HepG2 (cell line): ENCODE data around the gene ATP8B4. TPM values are rescaled to one million over a fixed set of nuclear protein-coding genes. Genes with fewer than 3 reads are reported as not detected.

Experiments
- ATAC-seq: fragments of 200-7000 bp; cut with Tn5 transposase; 3 replicates; pipeline ENCODE4 v1.9.1; 2020; ENCODE audit warnings: mild to moderate bottlenecking, moderate library complexity
- BruUV-seq: library from RNA; stranded (reverse); fragments of 400-500 nt; replicated peaks from 2 replicates; lab custom pipeline; 2021; lab: Mats Ljungman, UMichigan
- CTCF ChIA-PET: fragments of 300-600 bp; formaldehyde crosslinking; extraction: SDS; loops from one replicate; lab custom pipeline; 2021; ENCODE audit warnings: low total read pairs, inconsistent platforms, low intra/inter-chr PET ratio; lab: Yijun Ruan, JAX
- POLR2A ChIA-PET: fragments of 350-600 bp; sonication (Branson Sonifier 250); formaldehyde crosslinking; loops from one replicate; lab custom pipeline; 2020; ENCODE audit warnings: antibody characterized with exemption, inconsistent platforms; lab: Yijun Ruan, JAX
- DNase-seq: peaks from one replicate; pipeline ENCODE4 v3.0.0-alpha.2; 2015; ENCODE audit warnings: low spot score
- FAIRE-seq: peaks from 3 replicates; lab custom pipeline; 2011; peaks lifted over from hg19 to GRCh38; lab: Jason Lieb, UNC
- H2AFZ ChIP-seq: one replicate; pipeline ENCODE4 v1.6.1; 2011; ENCODE audit warnings: low read length, inconsistent platforms
- H3K27ac ChIP-seq: fragments of 300-600 bp; 3 replicates; pipeline ENCODE4 v1.8.0; 2011; ENCODE audit warnings: mixed run types, mild to moderate bottlenecking, mixed read lengths, low read length, inconsistent platforms; ENCODE audit not compliant: insufficient read depth; ENCODE audit errors: extremely low read length
- H3K27me3 ChIP-seq, 2 experiments: fragments of 200-600 bp in 1 of 2; 2 replicates in 1 of 2; 3 replicates in 1 of 2; pipeline versions ENCODE4 v1.6.0 to v1.8.0; 2011; ENCODE audit warnings: low read length in 2 of 2, mild to moderate bottlenecking in 2 of 2, moderate library complexity in 2 of 2, inconsistent platforms in 1 of 2; ENCODE audit not compliant: insufficient read depth in 2 of 2, control insufficient read depth in 1 of 2
- H3K36me3 ChIP-seq, 2 experiments: fragments of 200-600 bp in 1 of 2; replicated peaks in 1 of 2; 2 replicates in 1 of 2; 3 replicates in 1 of 2; pipeline versions ENCODE4 v1.5.1 to v1.8.0; 2011; ENCODE audit warnings: low read length in 2 of 2, inconsistent platforms in 1 of 2; ENCODE audit not compliant: insufficient read depth in 2 of 2, control insufficient read depth in 1 of 2
- H3K4me1 ChIP-seq: 2 replicates; pipeline ENCODE4 v1.5.1; 2012; ENCODE audit warnings: low read length, inconsistent platforms; ENCODE audit not compliant: insufficient read depth
- H3K4me2 ChIP-seq: 2 replicates; pipeline ENCODE4 v1.6.0; 2011; ENCODE audit warnings: low read depth, low read length, inconsistent platforms
- H3K4me3 ChIP-seq, 3 experiments: fragments of 200-600 bp in 1 of 3; sonication (generic), shearing (Covaris generic) in 1 of 3; replicated peaks in 1 of 3; 2 replicates each; pipeline ENCODE4 v1.5.1; 2011 to 2016; ENCODE audit warnings: low read length in 3 of 3, inconsistent platforms in 2 of 3, low read depth in 2 of 3, mild to moderate bottlenecking in 2 of 3, control low read depth in 1 of 3, mixed read lengths in 1 of 3; ENCODE audit not compliant: insufficient read depth in 1 of 3
- H3K79me2 ChIP-seq: one replicate; pipeline ENCODE4 v1.6.1; 2011; ENCODE audit warnings: low read length, inconsistent platforms; ENCODE audit not compliant: insufficient read depth
- H3K9ac ChIP-seq: 2 replicates; pipeline ENCODE4 v1.6.0; 2011; ENCODE audit warnings: mild to moderate bottlenecking, low read depth, low read length, inconsistent platforms; ENCODE audit not compliant: insufficient read depth
- H3K9me3 ChIP-seq: 2 replicates; pipeline ENCODE4 v1.5.1; 2012; ENCODE audit warnings: mild to moderate bottlenecking, low read length
- H4K20me1 ChIP-seq: 2 replicates; pipeline ENCODE4 v1.6.0; 2011; ENCODE audit warnings: inconsistent platforms, mild to moderate bottlenecking, low read length, moderate library complexity; ENCODE audit not compliant: insufficient read depth
- ARID3A ChIP-seq: IDR thresholded peaks from 2 replicates; pipeline ENCODE4 v1.6.1; 2012; ENCODE audit warnings: low read depth, low read length, improper control_type of control experiment
- CREB3 ChIP-seq: sonication (generic); formaldehyde crosslinking; IDR thresholded peaks from 2 replicates; pipeline ENCODE4 v1.5.0; 2020; ENCODE audit warnings: missing genetic modification reagents
- GATAD1 ChIP-seq: IDR thresholded peaks from 2 replicates; pipeline ENCODE4 v1.6.1; 2016; ENCODE audit warnings: missing genetic modification reagents, missing compliant biosample characterization
- HNF1A ChIP-seq, 2 experiments: sonication (generic) in 1 of 2; formaldehyde crosslinking in 1 of 2; IDR thresholded peaks; 2 replicates each; pipeline versions ENCODE4 v1.4.0 to v1.6.1; 2016 to 2020; ENCODE audit warnings: borderline replicate concordance in 1 of 2, low read depth in 1 of 2, mild to moderate bottlenecking in 1 of 2, missing genetic modification reagents in 1 of 2
- MTF2 ChIP-seq: sonication (generic); formaldehyde crosslinking; IDR thresholded peaks from 2 replicates; pipeline ENCODE4 v1.5.0; 2020; ENCODE audit warnings: missing genetic modification reagents, borderline replicate concordance
- MYNN ChIP-seq: sonication (generic); formaldehyde crosslinking; IDR thresholded peaks from 2 replicates; pipeline ENCODE4 v1.4.0; 2020; ENCODE audit warnings: mild to moderate bottlenecking, low read depth, missing genetic modification reagents
- NR2C2 ChIP-seq: sonication (generic); formaldehyde crosslinking; IDR thresholded peaks from 2 replicates; pipeline ENCODE4 v1.4.0; 2020; ENCODE audit warnings: missing genetic modification reagents, mild to moderate bottlenecking, moderate library complexity, borderline replicate concordance
- WIZ ChIP-seq: sonication (generic); formaldehyde crosslinking; IDR thresholded peaks from 2 replicates; pipeline ENCODE4 v1.5.1; 2020; ENCODE audit warnings: mild to moderate bottlenecking, missing genetic modification reagents
- YEATS2 ChIP-seq: sonication (generic); formaldehyde crosslinking; IDR thresholded peaks from 2 replicates; pipeline ENCODE4 v1.4.0; 2020; ENCODE audit warnings: missing genetic modification reagents, borderline replicate concordance
- ZNF605 ChIP-seq: sonication (generic); formaldehyde crosslinking; IDR thresholded peaks from 2 replicates; pipeline ENCODE4 v1.8.0; 2022; ENCODE audit warnings: mild to moderate bottlenecking, missing genetic modification reagents
- ZNF710 ChIP-seq: sonication (generic); formaldehyde crosslinking; IDR thresholded peaks from 2 replicates; pipeline ENCODE4 v1.5.0; 2020; ENCODE audit warnings: mild to moderate bottlenecking, missing genetic modification reagents, borderline replicate concordance
- ZSCAN9 ChIP-seq: IDR thresholded peaks from 2 replicates; pipeline ENCODE4 v1.6.1; 2016; ENCODE audit warnings: borderline replicate concordance
- WGBS: methylation state at CpG from one replicate; pipeline ENCODE4 v1.1.6; 2017; ENCODE audit warnings: low lambda C conversion rate; 5-methylcytosine and 5-hydroxymethylcytosine counted together
- in situ Hi-C: cut with HindIII; loops from 2 replicates; pipeline ENCODE4 v1.10.0; 2017; ENCODE audit warnings: low pct_unique_long_range_greater_than_20kb; ENCODE audit not compliant: extremely low pct_ligation_motif_present
- intact Hi-C: fragments of 100-400 bp; cut with micrococcal nuclease; formaldehyde crosslinking; loops from one replicate; pipeline ENCODE4 v1.10.0; 2022; ENCODE audit not compliant: unreplicated experiment
- polyA plus RNA-seq, 8 experiments: library from polyadenylated mRNA; depleted of rRNA in 3 of 8; stranded (reverse) in 7 of 8; unstranded in 1 of 8; fragments of >200 nt; fragmentation: Illumina TruSeq in 4 of 8; extraction: Trizol in 4 of 8; gene quantifications; 2 replicates each; pipeline versions ENCODE4 v1.2.1 to v1.2.3, GENCODE V29; 2011 to 2016; ENCODE audit warnings: low read depth in 4 of 8, missing spikeins in 1 of 8, mixed read lengths in 1 of 8; ENCODE audit not compliant: insufficient read depth in 1 of 8
- total RNA-seq, 5 experiments: library from RNA; depleted of rRNA; stranded (reverse); fragments of >200 nt; fragmentation: Illumina TruSeq; extraction: Trizol; gene quantifications; 2 replicates each; pipeline ENCODE4 v1.2.3, GENCODE V29; 2016; ENCODE audit warnings: low read depth in 1 of 5

ATP8B4 gene
- total and polyA plus RNA-seq, 2 of the 13 experiments (the other 11 are each of a cell fraction or from before 2014, with no cell fraction given): 0.24 to 0.69 TPM

DNA sequence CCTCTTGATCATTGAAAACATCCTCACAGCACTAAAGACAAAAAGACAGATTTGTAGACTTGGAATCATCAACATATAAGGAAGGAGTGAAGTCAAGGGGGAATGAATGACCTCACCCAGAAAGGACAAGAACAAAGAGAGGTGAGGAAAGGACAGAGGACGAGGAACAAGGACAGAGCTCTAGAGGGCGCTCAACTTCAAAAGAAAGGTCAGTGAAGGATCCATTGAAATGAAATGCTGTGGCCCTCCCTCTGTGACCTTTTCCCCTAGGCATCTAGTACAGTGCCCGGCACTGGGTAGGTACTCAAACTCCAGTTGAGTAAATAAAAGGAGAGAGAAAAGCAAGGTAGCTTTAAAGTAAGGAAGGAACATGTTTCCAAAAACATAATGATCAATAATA is 2.6 kb downstream of the ATP8B4 start (continued):
- no peak for TF ChIP-seq ARID3A
- TF ChIP-seq, all 625 proteins: peak for 22

GRCh38 chr15:50113992-50114780 is 4.8 kb downstream of the ATP8B4 start:
- H3K9ac ChIP-seq: no peak overlapping the region
- H3K79me2 ChIP-seq: no peaks in the 10 kb centered on the region
- H2AFZ ChIP-seq: no peak overlapping the region
- DNase-seq (no peak), FAIRE-seq (no peak), ATAC-seq (no peak)
- in situ Hi-C loops (no loop called here), intact Hi-C loops (no loop called here)
- H3K27ac ChIP-seq: no peak overlapping the region
- H4K20me1 ChIP-seq: no peaks in the 10 kb centered on the region
- no peaks in the 10 kb centered on the region for H3K27me3 ChIP-seq
- H3K4me2 ChIP-seq: no peak overlapping the region
- no peaks in the 10 kb centered on the region for H3K4me1 ChIP-seq
- no peaks in the 10 kb centered on the region for H3K36me3 ChIP-seq
- ChIA-PET CTCF (no interaction called here), POLR2A (no interaction called here)
- 60% methylated on average over 4 of the region's 4 CpGs for WGBS
- BruUV-seq: no TSS peak
- H3K4me3 ChIP-seq: no peak overlapping the region
- H3K9me3 ChIP-seq: no peaks in the 10 kb centered on the region
- TF ChIP-seq HNF1A (IDR thresholded peaks at IDR 0.05; ENCODE audit: low read depth) (no peak), HNF1A (CRISPR knock-in tag; IDR thresholded peaks at IDR 0.05; ENCODE audit: borderline replicate concordance) (no peak), CREB3 (CRISPR knock-in tag) (no peak), NR2C2 (CRISPR knock-in tag) (no peak), MTF2 (CRISPR knock-in tag) (no peak), ZNF710 (no peak), MYNN (CRISPR knock-in tag) (no peak), ZNF605 (CRISPR knock-in tag) (no peak), YEATS2 (CRISPR knock-in tag) (no peak), GATAD1 (CRISPR knock-in tag) (no peak), WIZ (CRISPR knock-in tag) (no peak), ZSCAN9 (no peak)
